Smooth muscle cell (in vitro differentiated cells): ENCODE results near the gene FTCD. TPM values are rescaled to one million over a fixed set of nuclear protein-coding genes. Genes with fewer than 3 reads are reported as not detected.
"Not testable (repeated sequence)": the region's sequence is repeated elsewhere in the genome, so short reads cannot be mapped to it uniquely, and the experiment has no call there.

Source experiments
- DNase-seq: peaks from one replicate; lab custom pipeline; 2025; ENCODE audit not compliant: unreplicated experiment; lab: John Stamatoyannopoulos, UW
- H2AFZ ChIP-seq: fragments of 200-600 bp; sonication (generic); 2 replicates; pipeline ENCODE4 v1.6.0; 2016; ENCODE audit warnings: antibody characterized with exemption, low read depth, mild to moderate bottlenecking
- H3F3A ChIP-seq: fragments of 200-600 bp; sonication (generic); 2 replicates; pipeline ENCODE4 v1.6.0; 2017; ENCODE audit warnings: antibody characterized with exemption, low read depth
- H3K27ac ChIP-seq: fragments of 200-600 bp; sonication (generic); 2 replicates; pipeline ENCODE4 v1.5.1; 2016; ENCODE audit warnings: low read depth, mild to moderate bottlenecking
- H3K27me3 ChIP-seq: fragments of 200-600 bp; sonication (generic); 2 replicates; pipeline ENCODE4 v1.6.1; 2016; ENCODE audit warnings: low read depth, mild to moderate bottlenecking
- H3K36me3 ChIP-seq: fragments of 200-600 bp; sonication (generic); 2 replicates; pipeline ENCODE4 v1.5.1; 2016; ENCODE audit warnings: low read depth
- H3K4me1 ChIP-seq: fragments of 200-600 bp; sonication (generic); 2 replicates; pipeline ENCODE4 v1.5.1; 2016; ENCODE audit warnings: low read depth
- H3K4me2 ChIP-seq: fragments of 200-600 bp; sonication (generic); 2 replicates; pipeline ENCODE4 v1.6.0; 2016; ENCODE audit warnings: mild to moderate bottlenecking
- H3K4me3 ChIP-seq: fragments of 200-600 bp; sonication (generic); 2 replicates; pipeline ENCODE4 v1.5.1; 2016; ENCODE audit warnings: mild to moderate bottlenecking
- H3K79me2 ChIP-seq: fragments of 200-600 bp; sonication (generic); 2 replicates; pipeline ENCODE4 v1.6.0; 2016; ENCODE audit warnings: low read depth, mild to moderate bottlenecking
- H3K9ac ChIP-seq: fragments of 200-600 bp; sonication (generic); 2 replicates; pipeline ENCODE4 v1.6.0; 2016; ENCODE audit warnings: low read depth
- H3K9me3 ChIP-seq: fragments of 200-600 bp; sonication (generic); replicated peaks from 2 replicates; pipeline ENCODE4 v1.5.1; 2016; ENCODE audit warnings: low read depth
- H4K20me1 ChIP-seq: fragments of 200-600 bp; sonication (generic); 2 replicates; pipeline ENCODE4 v1.6.0; 2016; ENCODE audit warnings: low read depth
- WGBS: methylation state at CpG from one replicate; pipeline ENCODE4 v1.1.7; 2016; ENCODE audit warnings: low lambda C conversion rate; 5-methylcytosine and 5-hydroxymethylcytosine counted together
- polyA plus RNA-seq: library from polyadenylated mRNA; unstranded; fragments of >200 nt; fragmentation: Nextera tagmentation; extraction: Ambion mirVana; gene quantifications from 2 replicates; pipeline ENCODE4 v1.2.1, GENCODE V29; 2016
- total RNA-seq: library from RNA; depleted of rRNA; stranded (reverse); fragments of >200 nt; gene quantifications from 2 replicates; pipeline ENCODE4 v1.2.3, GENCODE V29; 2014
- TF ChIP-seq, protein P1 (sequence below): fragments of 200-600 bp; sonication (generic); IDR thresholded peaks from 2 replicates; pipeline ENCODE4 v1.5.1; 2017; ENCODE audit warnings: borderline replicate concordance, mild to moderate bottlenecking, antibody characterized with exemption; ENCODE audit not compliant: insufficient read depth, poor library complexity, severe bottlenecking

FTCD gene
- total and polyA plus RNA-seq, 2 experiments from 2014 or later = 1.3 to 15.2 TPM

DNA sequence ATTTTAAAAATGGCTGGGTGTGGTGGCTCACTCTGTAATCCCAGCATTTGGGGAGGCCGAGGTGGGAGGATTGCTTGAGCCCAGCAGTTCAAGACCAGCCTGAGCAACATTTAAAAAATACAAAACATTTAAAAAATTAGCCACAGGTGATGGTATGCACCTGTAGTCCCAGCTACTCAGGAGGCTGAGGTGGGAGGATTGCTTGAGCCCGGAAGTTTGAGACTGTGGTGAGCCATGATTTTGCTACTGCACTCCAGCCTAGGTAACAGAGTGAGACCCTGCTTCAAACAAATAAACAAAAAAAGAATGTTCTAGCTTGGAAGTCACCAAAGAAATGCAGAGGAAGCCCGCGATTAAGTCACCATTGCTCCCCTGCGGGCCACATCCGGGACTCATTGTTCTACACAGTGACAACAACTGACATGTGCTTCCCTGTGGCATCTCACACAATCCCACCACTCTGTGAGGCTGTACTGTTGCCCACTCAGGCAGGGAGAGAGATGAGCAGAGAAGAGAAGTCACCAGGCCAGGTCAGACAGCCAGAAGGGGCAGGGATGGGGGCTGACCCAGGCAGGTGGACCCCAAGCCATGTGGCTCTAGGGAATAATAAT, 47.3 kb upstream of the FTCD start:
- H3K27ac ChIP-seq = no peak overlapping the region
- H3K27me3 ChIP-seq = no peaks in the 10 kb centered on the region
- H3K4me3 ChIP-seq = no peak overlapping the region
- H3K79me2 ChIP-seq = no peaks in the 10 kb centered on the region
- no peaks in the 10 kb centered on the region for H3K9me3 ChIP-seq
- TF ChIP-seq, protein P1, sequence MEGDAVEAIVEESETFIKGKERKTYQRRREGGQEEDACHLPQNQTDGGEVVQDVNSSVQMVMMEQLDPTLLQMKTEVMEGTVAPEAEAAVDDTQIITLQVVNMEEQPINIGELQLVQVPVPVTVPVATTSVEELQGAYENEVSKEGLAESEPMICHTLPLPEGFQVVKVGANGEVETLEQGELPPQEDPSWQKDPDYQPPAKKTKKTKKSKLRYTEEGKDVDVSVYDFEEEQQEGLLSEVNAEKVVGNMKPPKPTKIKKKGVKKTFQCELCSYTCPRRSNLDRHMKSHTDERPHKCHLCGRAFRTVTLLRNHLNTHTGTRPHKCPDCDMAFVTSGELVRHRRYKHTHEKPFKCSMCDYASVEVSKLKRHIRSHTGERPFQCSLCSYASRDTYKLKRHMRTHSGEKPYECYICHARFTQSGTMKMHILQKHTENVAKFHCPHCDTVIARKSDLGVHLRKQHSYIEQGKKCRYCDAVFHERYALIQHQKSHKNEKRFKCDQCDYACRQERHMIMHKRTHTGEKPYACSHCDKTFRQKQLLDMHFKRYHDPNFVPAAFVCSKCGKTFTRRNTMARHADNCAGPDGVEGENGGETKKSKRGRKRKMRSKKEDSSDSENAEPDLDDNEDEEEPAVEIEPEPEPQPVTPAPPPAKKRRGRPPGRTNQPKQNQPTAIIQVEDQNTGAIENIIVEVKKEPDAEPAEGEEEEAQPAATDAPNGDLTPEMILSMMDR = no peak
- H3K4me2 ChIP-seq = no peak overlapping the region
- peaks cover 7% of the 10 kb centered on the region for H3F3A ChIP-seq
- H3K4me1 ChIP-seq = no peaks in the 10 kb centered on the region
- peaks cover 7% of the 10 kb centered on the region for H3K36me3 ChIP-seq
- H3K9ac ChIP-seq = no peak overlapping the region
- 93% methylated on average over 6 of the region's 6 CpGs for WGBS
- H4K20me1 ChIP-seq = no peaks in the 10 kb centered on the region
- H2AFZ ChIP-seq = no peak overlapping the region
- no peak for DNase-seq

- DNase-seq, H4K20me1 ChIP-seq, H3K9ac ChIP-seq, H3K4me2 ChIP-seq, H3K4me1 ChIP-seq, H2AFZ ChIP-seq, H3K27ac ChIP-seq, H3K36me3 ChIP-seq, H3F3A ChIP-seq, H3K79me2 ChIP-seq, H3K9me3 ChIP-seq, H3K27me3 ChIP-seq, H3K4me3 ChIP-seq: not testable (repeated sequence)
- 91% methylated on average over 3 of the region's 8 CpGs for WGBS
These were observed 45.8 kb upstream of the FTCD start for GRCh38 chr21:46200877-46201803.

DNA sequence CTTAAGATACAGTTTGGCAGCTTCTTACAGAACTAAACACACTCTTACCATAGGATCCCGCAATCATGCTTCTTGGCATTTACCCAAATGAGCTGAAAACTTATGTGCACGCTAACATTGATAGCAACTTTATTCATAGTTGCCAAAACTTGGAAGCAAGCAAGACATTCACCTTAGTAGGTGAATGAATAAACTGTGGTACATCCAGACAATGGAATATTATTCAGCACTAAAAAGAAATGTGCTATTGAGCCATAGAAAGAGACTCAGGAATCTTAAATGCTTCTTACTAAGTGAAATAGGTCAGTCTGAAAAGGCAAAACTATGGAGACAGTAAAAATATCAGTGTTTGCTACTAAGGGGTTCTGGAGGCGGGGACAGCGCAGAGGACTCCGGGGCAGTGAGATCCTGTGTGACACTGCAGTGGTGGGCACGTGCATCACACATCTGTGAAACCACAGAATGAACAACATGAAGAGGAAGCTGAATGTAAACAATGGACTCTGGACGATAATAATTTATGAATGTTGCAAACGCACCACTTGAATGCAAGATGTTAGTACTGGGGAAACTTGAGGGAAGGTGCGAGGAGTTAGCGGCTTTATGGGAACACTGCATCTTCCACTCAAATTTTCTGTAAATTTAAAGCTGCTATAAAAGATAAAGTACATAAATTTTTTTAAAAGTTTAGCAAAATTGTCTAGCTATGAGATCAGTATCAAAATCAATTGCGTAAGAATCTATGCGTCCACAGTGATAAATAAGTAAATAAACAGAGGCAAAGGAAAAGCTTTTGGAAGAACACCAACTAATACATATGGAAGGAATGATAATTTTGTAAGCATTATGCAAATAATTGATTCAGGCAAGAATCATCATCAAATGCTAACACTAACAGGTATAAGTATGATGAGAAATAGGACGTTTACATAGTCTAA, 44.3 kb upstream of the FTCD start:
- no peak for DNase-seq
- no peaks in the 10 kb centered on the region for H4K20me1 ChIP-seq
- TF ChIP-seq, protein P1 = no peak
- H3K79me2 ChIP-seq = peaks cover 2% of the 10 kb centered on the region
- no peak overlapping the region for H2AFZ ChIP-seq
- H3K4me2 ChIP-seq = no peak overlapping the region
- peaks cover 3% of the 10 kb centered on the region for H3K36me3 ChIP-seq
- peaks cover 7% of the 10 kb centered on the region for H3F3A ChIP-seq
- WGBS = 81% methylated on average over 13 of the region's 13 CpGs
- H3K9ac ChIP-seq = no peak overlapping the region
- H3K27me3 ChIP-seq = no peaks in the 10 kb centered on the region
- no peak overlapping the region for H3K27ac ChIP-seq
- no peaks in the 10 kb centered on the region for H3K4me1 ChIP-seq
- no peaks in the 10 kb centered on the region for H3K9me3 ChIP-seq
- H3K4me3 ChIP-seq = no peak overlapping the region

DNA sequence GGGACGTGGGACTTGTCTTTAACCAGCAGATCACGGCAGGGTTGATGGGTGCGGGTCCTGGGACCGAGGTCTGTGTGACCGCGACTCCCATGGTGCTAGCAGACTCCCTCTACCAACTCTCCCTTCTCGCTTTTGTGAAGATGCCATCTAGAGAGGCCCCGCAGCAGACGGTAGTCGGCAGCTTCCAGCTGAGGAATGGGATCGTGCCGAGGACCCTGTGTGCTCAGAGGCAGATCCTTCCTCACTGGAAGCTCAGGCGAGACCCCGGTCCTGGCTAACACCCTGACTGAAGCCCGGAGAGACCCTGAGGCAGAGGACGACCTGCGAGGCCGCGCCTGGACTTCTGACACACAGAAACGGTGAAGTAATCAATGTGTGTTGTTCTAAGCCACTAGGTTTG, 41.4 kb upstream of the FTCD start:
- Histone ChIP-seq H4K20me1 (no peaks in the 10 kb centered on the region), H3K27ac (no peak overlapping the region), H3K4me2 (no peak overlapping the region), H3K36me3 (no peaks in the 10 kb centered on the region), H3K79me2 (peaks cover 2% of the 10 kb centered on the region), H3K4me3 (no peak overlapping the region), H3K9ac (no peak overlapping the region), H2AFZ (no peak overlapping the region), H3K4me1 (no peaks in the 10 kb centered on the region), H3K9me3 (no peaks in the 10 kb centered on the region), H3F3A (no peaks in the 10 kb centered on the region), H3K27me3 (no peaks in the 10 kb centered on the region)
- 91% methylated on average over 20 of the region's 20 CpGs for WGBS
- TF ChIP-seq, protein P1 = no peak
- no peak for DNase-seq
